Nephron progenitor cell (in vitro differentiated cells): Measurements from ENCODE around the gene PTPRK.

Source experiments
- DNase-seq: peaks from one replicate; pipeline ENCODE4 v3.0.0; 2021
- H3K27ac Mint-ChIP-seq: 2 replicates; pipeline ENCODE4 v1.8.0; 2021; ENCODE audit warnings: mild to moderate bottlenecking, moderate library complexity, mixed read lengths
- H3K27me3 Mint-ChIP-seq: 2 replicates; pipeline ENCODE4 v1.8.0; 2021; ENCODE audit warnings: mild to moderate bottlenecking, low read depth, mixed read lengths; ENCODE audit not compliant: poor library complexity
- H3K36me3 Mint-ChIP-seq: 2 replicates; pipeline ENCODE4 v1.8.0; 2021; ENCODE audit warnings: low read depth, mixed read lengths
- H3K4me1 Mint-ChIP-seq: 2 replicates; pipeline ENCODE4 v1.8.0; 2021; ENCODE audit warnings: mixed read lengths
- H3K4me3 Mint-ChIP-seq: 2 replicates; pipeline ENCODE4 v1.8.0; 2021; ENCODE audit warnings: mild to moderate bottlenecking, moderate library complexity, mixed read lengths
- H3K9me3 Mint-ChIP-seq: 2 replicates; pipeline ENCODE4 v1.8.0; 2021; ENCODE audit warnings: mild to moderate bottlenecking, moderate library complexity, mixed read lengths
- TF ChIP-seq, protein P1 (sequence below): fragments of 200-600 bp; sonication (generic); IDR thresholded peaks from 2 replicates; pipeline ENCODE4 v1.5.0; 2021; ENCODE audit warnings: antibody characterized with exemption

The PTPRK gene

DNA sequence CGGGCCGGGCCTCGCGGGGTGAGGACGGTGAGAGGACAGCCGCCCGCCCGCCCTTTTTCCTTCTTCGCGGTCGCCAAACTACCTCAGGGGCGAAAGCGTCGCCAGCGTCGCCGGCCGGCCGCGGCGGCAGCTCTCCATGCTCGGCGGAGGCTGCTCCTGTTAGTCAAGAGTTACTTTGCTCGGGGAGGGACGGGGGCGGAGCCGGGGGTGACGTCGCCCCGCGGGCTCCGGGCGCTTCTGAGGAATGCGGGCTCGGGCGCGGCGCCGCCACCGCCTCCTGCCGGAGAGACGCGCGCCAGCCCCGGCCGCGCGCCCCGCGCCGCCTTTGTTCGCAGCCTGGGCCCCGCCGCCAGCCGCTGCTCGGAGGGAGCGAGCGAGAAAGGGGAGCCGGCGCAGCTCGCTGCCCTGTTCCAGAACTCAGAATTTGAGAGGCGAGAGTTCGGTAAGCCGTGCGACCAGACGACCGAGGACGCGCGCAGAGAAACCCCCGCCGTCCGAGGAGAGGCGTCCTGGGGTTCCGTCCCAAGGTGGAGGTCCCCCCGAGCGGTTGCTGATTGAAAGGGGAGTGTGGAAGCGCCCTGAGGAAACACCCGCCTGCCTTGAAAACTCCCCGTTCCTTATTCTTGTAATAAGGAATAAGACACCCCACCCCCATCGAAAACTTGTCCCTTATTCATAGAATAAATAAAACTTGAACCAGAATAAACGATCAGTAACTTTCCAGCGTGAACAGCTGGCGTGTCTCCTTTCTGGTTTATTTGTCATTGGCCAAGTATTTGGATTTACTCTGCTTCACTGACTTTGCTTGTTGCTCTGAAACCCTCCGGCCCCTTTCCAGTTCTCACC is at the start of gene PTPRK:
TSS of gene PTPRK (minus strand) at position 164 of the 846 bp plus-strand sequence. CDS start 241 bp downstream, outside the sequence.
- TF ChIP-seq, protein P1, sequence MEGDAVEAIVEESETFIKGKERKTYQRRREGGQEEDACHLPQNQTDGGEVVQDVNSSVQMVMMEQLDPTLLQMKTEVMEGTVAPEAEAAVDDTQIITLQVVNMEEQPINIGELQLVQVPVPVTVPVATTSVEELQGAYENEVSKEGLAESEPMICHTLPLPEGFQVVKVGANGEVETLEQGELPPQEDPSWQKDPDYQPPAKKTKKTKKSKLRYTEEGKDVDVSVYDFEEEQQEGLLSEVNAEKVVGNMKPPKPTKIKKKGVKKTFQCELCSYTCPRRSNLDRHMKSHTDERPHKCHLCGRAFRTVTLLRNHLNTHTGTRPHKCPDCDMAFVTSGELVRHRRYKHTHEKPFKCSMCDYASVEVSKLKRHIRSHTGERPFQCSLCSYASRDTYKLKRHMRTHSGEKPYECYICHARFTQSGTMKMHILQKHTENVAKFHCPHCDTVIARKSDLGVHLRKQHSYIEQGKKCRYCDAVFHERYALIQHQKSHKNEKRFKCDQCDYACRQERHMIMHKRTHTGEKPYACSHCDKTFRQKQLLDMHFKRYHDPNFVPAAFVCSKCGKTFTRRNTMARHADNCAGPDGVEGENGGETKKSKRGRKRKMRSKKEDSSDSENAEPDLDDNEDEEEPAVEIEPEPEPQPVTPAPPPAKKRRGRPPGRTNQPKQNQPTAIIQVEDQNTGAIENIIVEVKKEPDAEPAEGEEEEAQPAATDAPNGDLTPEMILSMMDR = no peak
- no peaks in the 10 kb centered on the region for H3K9me3 Mint-ChIP-seq
- DNase-seq = peak; percentile 97
- no peaks in the 10 kb centered on the region for H3K36me3 Mint-ChIP-seq
- peak within 1 kb of the TSS; percentile 100 for H3K27ac Mint-ChIP-seq
- H3K4me3 Mint-ChIP-seq = peak within 1 kb of the TSS; percentile 97
- H3K27me3 Mint-ChIP-seq = no peaks in the 10 kb centered on the region
- H3K4me1 Mint-ChIP-seq = peaks cover 57% of the 10 kb centered on the region

DNA sequence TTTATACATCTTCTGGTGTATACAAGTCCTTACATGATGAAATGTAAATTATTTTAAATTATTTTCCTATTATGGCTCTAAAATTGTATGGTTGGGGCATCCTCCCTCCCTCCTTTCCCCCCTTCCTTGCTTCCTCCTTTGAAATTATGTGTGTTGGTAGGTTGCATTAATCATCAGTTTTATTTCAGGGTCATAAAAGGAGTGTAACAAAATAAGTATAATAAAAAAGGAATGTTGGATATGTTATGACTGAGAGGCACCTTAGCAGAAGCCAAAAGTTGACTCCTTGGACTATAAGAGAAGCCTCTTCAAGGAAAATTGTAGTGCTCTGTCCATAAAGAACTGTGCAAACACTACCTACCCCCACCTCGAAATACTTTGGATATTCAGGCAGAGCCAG is 46.6 kb upstream of the PTPRK start:
- Mint-ChIP-seq H3K27ac (no peak overlapping the region), H3K4me3 (no peak overlapping the region), H3K27me3 (no peaks in the 10 kb centered on the region), H3K36me3 (no peaks in the 10 kb centered on the region), H3K4me1 (peaks cover 20% of the 10 kb centered on the region), H3K9me3 (peaks cover 7% of the 10 kb centered on the region)
- TF ChIP-seq, protein P1 = no peak
- no peak for DNase-seq

DNA sequence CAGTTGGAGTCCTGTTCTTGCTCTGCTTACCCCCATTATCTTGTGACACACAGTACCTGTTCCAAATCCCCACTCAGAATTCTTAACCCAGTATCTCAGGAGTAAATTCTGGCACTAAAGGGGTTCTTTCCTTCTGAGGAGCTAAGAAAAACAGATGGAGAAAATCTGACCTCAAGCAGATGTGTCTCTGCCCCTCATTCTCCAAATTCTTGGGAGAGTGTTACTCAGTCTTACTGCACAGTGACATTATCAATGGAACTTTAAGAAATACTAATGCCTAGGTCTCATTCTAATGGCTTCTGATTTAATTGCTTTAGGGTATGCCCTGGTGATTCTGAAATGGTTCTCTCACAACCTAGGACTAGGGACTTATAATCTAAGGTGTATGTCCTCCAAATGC is 40.6 kb upstream of the PTPRK start:
- Mint-ChIP-seq H3K27me3 (no peaks in the 10 kb centered on the region), H3K9me3 (no peaks in the 10 kb centered on the region), H3K27ac (no peak overlapping the region), H3K4me1 (no peaks in the 10 kb centered on the region), H3K36me3 (no peaks in the 10 kb centered on the region), H3K4me3 (no peak overlapping the region)
- TF ChIP-seq, protein P1 = no peak
- no peak for DNase-seq

DNA sequence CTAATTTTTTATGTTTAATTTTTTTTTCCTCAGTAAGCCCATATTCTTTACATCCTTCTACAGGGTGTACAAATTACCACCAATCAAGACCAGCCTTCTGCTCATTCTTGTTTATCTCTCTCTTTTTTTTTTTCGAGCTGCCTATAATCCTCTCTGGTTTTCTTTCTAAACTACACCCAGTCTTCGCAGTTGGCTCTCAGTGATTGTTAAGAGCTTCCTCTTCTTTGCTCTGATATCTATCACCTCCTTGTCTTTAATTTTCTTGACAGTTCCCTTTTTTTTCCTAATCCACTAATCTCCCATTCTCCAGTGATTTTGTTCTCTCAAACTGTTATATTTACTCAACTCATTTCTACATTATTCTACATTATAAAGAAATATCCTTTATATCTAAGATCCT is 38.5 kb upstream of the PTPRK start:
- H3K4me1 Mint-ChIP-seq = no peaks in the 10 kb centered on the region
- TF ChIP-seq, protein P1 = no peak
- no peaks in the 10 kb centered on the region for H3K36me3 Mint-ChIP-seq
- DNase-seq = no peak
- no peaks in the 10 kb centered on the region for H3K9me3 Mint-ChIP-seq
- H3K4me3 Mint-ChIP-seq = no peak overlapping the region
- no peaks in the 10 kb centered on the region for H3K27me3 Mint-ChIP-seq
- H3K27ac Mint-ChIP-seq = peak overlapping the region; percentile 3

DNA sequence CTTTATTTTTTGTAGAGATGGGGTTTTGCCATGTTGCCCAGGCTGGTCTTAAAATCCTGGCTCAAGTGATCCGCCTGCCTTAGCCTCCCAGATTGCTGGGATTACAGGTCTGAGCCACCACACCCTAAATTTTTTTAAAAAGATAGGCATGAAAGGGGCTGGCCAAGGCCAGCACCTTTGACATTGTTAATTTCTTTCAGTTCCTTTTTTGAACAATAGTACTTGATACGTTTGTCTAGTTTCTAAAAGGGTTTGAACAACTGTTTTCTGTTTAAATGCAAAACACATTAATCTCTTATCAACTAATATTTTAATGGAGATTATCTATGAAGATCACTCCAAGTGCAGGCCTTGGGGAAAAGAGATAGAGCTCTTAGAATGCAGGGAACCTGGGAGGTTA is 37.6 kb upstream of the PTPRK start:
- Mint-ChIP-seq H3K4me1 (no peaks in the 10 kb centered on the region), H3K4me3 (no peak overlapping the region), H3K36me3 (no peaks in the 10 kb centered on the region), H3K9me3 (no peaks in the 10 kb centered on the region), H3K27me3 (no peaks in the 10 kb centered on the region), H3K27ac (no peak overlapping the region)
- TF ChIP-seq, protein P1 = no peak
- no peak for DNase-seq

DNA sequence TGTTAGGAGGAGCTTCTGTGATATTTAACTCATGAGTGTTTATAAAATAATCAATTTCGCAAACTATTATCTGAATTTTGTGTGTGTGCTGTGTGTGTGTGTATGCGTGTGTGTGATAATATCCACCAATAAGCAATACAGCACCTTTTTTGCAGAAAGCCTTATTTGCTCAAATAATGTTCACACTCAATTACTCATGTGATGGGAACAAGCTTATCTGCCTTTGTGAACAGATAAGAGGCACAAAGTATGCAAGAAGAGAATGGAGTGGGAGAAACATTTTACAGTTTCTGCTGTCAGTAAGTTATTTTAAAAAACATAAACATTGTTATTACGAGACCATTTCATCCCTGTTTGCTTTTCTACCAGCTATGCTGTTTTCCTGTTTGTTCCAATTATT is 36.7 kb upstream of the PTPRK start:
- TF ChIP-seq, protein P1 = no peak
- Mint-ChIP-seq H3K36me3 (no peaks in the 10 kb centered on the region), H3K9me3 (no peaks in the 10 kb centered on the region), H3K4me1 (no peaks in the 10 kb centered on the region), H3K27ac (no peak overlapping the region), H3K27me3 (peaks cover 4% of the 10 kb centered on the region), H3K4me3 (no peak overlapping the region)
- no peak for DNase-seq
